ENCODE data around the gene ABCB8.

Gene ABCB8

DNA sequence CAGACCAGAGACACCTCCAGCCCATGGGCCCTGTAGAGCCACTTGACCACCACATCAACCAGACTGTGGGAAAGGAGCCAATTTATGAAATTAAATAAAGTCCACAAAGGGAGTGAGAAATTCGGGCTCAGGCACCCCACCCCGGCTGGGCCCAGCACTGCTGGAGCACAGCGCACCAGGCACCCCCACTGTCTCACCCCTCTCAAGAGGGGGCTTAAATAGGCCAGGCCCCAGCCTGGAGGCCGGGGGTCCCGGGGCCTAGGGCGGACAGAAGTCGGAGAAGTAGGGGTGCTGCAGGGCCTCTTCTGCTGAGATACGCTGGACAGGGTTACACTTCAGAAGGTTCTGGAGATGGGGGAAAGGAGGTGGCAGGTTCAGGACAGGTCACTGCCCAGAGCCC is 25.5 kb downstream of the ABCB8 start:
- TF ChIP-seq, protein P1, sequence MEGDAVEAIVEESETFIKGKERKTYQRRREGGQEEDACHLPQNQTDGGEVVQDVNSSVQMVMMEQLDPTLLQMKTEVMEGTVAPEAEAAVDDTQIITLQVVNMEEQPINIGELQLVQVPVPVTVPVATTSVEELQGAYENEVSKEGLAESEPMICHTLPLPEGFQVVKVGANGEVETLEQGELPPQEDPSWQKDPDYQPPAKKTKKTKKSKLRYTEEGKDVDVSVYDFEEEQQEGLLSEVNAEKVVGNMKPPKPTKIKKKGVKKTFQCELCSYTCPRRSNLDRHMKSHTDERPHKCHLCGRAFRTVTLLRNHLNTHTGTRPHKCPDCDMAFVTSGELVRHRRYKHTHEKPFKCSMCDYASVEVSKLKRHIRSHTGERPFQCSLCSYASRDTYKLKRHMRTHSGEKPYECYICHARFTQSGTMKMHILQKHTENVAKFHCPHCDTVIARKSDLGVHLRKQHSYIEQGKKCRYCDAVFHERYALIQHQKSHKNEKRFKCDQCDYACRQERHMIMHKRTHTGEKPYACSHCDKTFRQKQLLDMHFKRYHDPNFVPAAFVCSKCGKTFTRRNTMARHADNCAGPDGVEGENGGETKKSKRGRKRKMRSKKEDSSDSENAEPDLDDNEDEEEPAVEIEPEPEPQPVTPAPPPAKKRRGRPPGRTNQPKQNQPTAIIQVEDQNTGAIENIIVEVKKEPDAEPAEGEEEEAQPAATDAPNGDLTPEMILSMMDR (IDR thresholded peaks at IDR 0.05; ENCODE audit: control insufficient read depth, insufficient read depth, low read depth, low read length, missing control alignments): no peak
- no peak overlapping the region for H3K4me3 ChIP-seq (ENCODE audit: control insufficient read depth, low read depth, low read length)
- DNase-seq (ENCODE audit: low read depth): no peak

DNA sequence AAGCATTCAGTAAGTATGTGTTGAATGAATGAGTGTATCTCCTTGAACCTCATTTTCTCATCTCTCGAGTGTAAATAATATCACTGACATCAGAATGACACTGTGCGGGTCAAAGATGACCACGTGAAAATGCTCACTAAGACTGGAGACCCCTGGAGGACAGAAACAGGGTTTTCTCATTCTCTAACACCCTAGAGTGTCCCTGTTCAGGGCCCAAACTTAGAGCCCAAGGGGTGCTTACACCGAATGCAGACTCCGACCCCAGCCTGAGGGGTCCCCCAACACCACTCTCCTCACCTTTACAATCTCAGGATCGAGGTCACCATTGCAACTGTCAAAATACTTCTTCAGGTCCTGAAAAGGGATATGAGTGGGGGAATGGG is 28.0 kb downstream of the ABCB8 start:
- no peak overlapping the region for H3K4me3 ChIP-seq (ENCODE audit: control insufficient read depth, low read depth, low read length)
- DNase-seq (ENCODE audit: low read depth): no peak
- TF ChIP-seq, protein P1 (IDR thresholded peaks at IDR 0.05; ENCODE audit: control insufficient read depth, insufficient read depth, low read depth, low read length, missing control alignments): no peak

GRCh38 chr7:151056666-151057505 is 28.6 kb downstream of the ABCB8 start:
- TF ChIP-seq, protein P1 (IDR thresholded peaks at IDR 0.05; ENCODE audit: control insufficient read depth, insufficient read depth, low read depth, low read length, missing control alignments): no peak

GRCh38 chr7:151057506-151057988 is 29.3 kb downstream of the ABCB8 start, which contains the start of gene CDK5:
Gene CDK5 (minus strand): TSS chr7:151057897. CDS start chr7:151057848, 49 bp downstream.
- DNase-seq (ENCODE audit: low read depth): no peak
- H3K4me3 ChIP-seq (ENCODE audit: control insufficient read depth, low read depth, low read length): peak within 1 kb of the TSS; percentile 57
- TF ChIP-seq, protein P1 (IDR thresholded peaks at IDR 0.05; ENCODE audit: control insufficient read depth, insufficient read depth, low read depth, low read length, missing control alignments): no peak

More at GRCh38 chr7:151056666-151057505, 28.6 kb downstream of the ABCB8 start:
- DNase-seq (ENCODE audit: low read depth): no peak
- peak overlapping the region; percentile 57 for H3K4me3 ChIP-seq (ENCODE audit: control insufficient read depth, low read depth, low read length)

- peak overlapping the region; percentile 57 for H3K4me3 ChIP-seq (ENCODE audit: control insufficient read depth, low read depth, low read length)
- TF ChIP-seq, protein P1 (IDR thresholded peaks at IDR 0.05; ENCODE audit: control insufficient read depth, insufficient read depth, low read depth, low read length, missing control alignments): no peak
- DNase-seq (ENCODE audit: low read depth): peak; percentile 99
Observed at GRCh38 chr7:151057989-151058780, 29.9 kb downstream of the ABCB8 start.

DNA sequence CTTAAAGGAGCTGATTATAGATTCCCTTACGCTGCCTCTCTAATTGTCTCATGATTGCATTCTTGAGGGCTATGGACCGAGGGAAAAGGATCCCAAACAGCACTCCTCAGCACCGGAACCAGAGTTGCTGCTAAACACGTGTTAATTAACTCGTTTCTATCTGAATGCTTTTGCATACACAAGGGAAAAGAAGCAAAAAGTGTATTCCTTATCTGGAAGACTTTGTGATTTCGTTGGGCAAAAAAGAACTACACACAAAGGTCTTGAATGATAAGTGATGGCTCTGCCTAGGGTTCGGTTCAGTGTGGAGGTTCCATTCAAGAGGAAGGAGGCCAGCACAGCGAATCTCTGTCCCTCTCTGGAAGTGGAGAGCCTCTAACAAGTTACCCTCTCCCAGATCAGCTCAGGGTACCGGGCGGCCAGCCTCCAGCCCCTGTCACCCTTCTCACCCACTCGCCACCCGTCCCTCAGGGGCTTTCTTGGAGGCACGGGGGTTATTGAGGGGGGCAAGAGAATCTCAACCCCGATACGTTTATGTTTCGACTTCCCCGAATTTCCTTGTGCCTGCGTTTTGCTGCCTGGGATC is 30.6 kb downstream of the ABCB8 start:
- TF ChIP-seq, protein P1 (IDR thresholded peaks at IDR 0.05; ENCODE audit: control insufficient read depth, insufficient read depth, low read depth, low read length, missing control alignments): no peak
- H3K4me3 ChIP-seq (ENCODE audit: control insufficient read depth, low read depth, low read length): peak overlapping the region; percentile 44
- no peak for DNase-seq (ENCODE audit: low read depth)
